Osteocyte (in vitro differentiated cells): ENCODE measurements around the gene ETFA. TPM values are rescaled to one million over a fixed set of nuclear protein-coding genes. Genes with fewer than 3 reads are reported as not detected.

ENCODE experiments used
- DNase-seq: peaks from one replicate; pipeline ENCODE4 v3.0.0; 2021; ENCODE audit warnings: mixed read lengths; ENCODE audit not compliant: unreplicated experiment; ENCODE audit errors: extremely low spot score
- H3K27ac Mint-ChIP-seq: one replicate; pipeline ENCODE4 v1.8.0; 2021; ENCODE audit warnings: mild to moderate bottlenecking, mixed read lengths; ENCODE audit not compliant: unreplicated experiment
- H3K27me3 Mint-ChIP-seq: one replicate; pipeline ENCODE4 v1.8.0; 2021; ENCODE audit warnings: mixed read lengths; ENCODE audit not compliant: unreplicated experiment
- H3K36me3 Mint-ChIP-seq: one replicate; pipeline ENCODE4 v1.8.0; 2021; ENCODE audit warnings: mixed read lengths; ENCODE audit not compliant: unreplicated experiment
- H3K4me1 Mint-ChIP-seq: one replicate; pipeline ENCODE4 v1.8.0; 2021; ENCODE audit warnings: mixed read lengths; ENCODE audit not compliant: unreplicated experiment
- H3K4me3 Mint-ChIP-seq: one replicate; pipeline ENCODE4 v1.8.0; 2021; ENCODE audit warnings: mild to moderate bottlenecking, moderate library complexity, mixed read lengths; ENCODE audit not compliant: unreplicated experiment
- H3K9me3 Mint-ChIP-seq: one replicate; pipeline ENCODE4 v1.8.0; 2021; ENCODE audit warnings: mixed read lengths; ENCODE audit not compliant: unreplicated experiment
- total RNA-seq: library from RNA; stranded (reverse); gene quantifications from 2 replicates; pipeline ENCODE4 v1.2.1, GENCODE V29; 2021
- TF ChIP-seq, protein P1 (sequence below): fragments of 200-600 bp; sonication (generic); IDR thresholded peaks from 2 replicates; pipeline ENCODE4 v1.5.0; 2021; ENCODE audit warnings: antibody characterized with exemption, mild to moderate bottlenecking, moderate library complexity

The ETFA gene
- total RNA-seq, 1 donor from 2014 or later, result 98.2 TPM

GRCh38 chr15:76337696-76338485, 26.6 kb upstream of the ETFA start:
- peak; percentile 80 for DNase-seq
- Mint-ChIP-seq H3K27me3 (peaks cover 79% of the 10 kb centered on the region), H3K9me3 (no peaks in the 10 kb centered on the region), H3K4me1 (peaks cover 49% of the 10 kb centered on the region), H3K27ac (no peak overlapping the region), H3K4me3 (no peak overlapping the region), H3K36me3 (no peaks in the 10 kb centered on the region)
- TF ChIP-seq, protein P1, sequence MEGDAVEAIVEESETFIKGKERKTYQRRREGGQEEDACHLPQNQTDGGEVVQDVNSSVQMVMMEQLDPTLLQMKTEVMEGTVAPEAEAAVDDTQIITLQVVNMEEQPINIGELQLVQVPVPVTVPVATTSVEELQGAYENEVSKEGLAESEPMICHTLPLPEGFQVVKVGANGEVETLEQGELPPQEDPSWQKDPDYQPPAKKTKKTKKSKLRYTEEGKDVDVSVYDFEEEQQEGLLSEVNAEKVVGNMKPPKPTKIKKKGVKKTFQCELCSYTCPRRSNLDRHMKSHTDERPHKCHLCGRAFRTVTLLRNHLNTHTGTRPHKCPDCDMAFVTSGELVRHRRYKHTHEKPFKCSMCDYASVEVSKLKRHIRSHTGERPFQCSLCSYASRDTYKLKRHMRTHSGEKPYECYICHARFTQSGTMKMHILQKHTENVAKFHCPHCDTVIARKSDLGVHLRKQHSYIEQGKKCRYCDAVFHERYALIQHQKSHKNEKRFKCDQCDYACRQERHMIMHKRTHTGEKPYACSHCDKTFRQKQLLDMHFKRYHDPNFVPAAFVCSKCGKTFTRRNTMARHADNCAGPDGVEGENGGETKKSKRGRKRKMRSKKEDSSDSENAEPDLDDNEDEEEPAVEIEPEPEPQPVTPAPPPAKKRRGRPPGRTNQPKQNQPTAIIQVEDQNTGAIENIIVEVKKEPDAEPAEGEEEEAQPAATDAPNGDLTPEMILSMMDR, result no peak

GRCh38 chr15:76337059-76337695, 25.9 kb upstream of the ETFA start:
- Mint-ChIP-seq H3K27me3 (peaks cover 85% of the 10 kb centered on the region), H3K27ac (no peak overlapping the region)

GRCh38 chr15:76336254-76337058, 25.2 kb upstream of the ETFA start, which contains the start of gene ISL2:
Gene ISL2, plus strand, starts transcription at chr15:76336773. Its CDS starts 111 bp downstream, at chr15:76336884.
- peaks cover 41% of the 10 kb centered on the region for H3K4me1 Mint-ChIP-seq
- no peaks in the 10 kb centered on the region for H3K36me3 Mint-ChIP-seq
- no peak within 1 kb of the TSS for H3K27ac Mint-ChIP-seq
- no peaks in the 10 kb centered on the region for H3K9me3 Mint-ChIP-seq
- peaks cover 77% of the 10 kb centered on the region for H3K27me3 Mint-ChIP-seq
- no peak within 1 kb of the TSS for H3K4me3 Mint-ChIP-seq
- TF ChIP-seq, protein P1, result no peak
- DNase-seq, result peak; percentile 82

More at GRCh38 chr15:76337059-76337695, 25.9 kb upstream of the ETFA start:
- Mint-ChIP-seq H3K36me3 (no peaks in the 10 kb centered on the region), H3K9me3 (no peaks in the 10 kb centered on the region), H3K4me1 (peaks cover 48% of the 10 kb centered on the region), H3K4me3 (no peak overlapping the region)
- TF ChIP-seq, protein P1, result no peak
- DNase-seq, result peak; percentile 46

DNA sequence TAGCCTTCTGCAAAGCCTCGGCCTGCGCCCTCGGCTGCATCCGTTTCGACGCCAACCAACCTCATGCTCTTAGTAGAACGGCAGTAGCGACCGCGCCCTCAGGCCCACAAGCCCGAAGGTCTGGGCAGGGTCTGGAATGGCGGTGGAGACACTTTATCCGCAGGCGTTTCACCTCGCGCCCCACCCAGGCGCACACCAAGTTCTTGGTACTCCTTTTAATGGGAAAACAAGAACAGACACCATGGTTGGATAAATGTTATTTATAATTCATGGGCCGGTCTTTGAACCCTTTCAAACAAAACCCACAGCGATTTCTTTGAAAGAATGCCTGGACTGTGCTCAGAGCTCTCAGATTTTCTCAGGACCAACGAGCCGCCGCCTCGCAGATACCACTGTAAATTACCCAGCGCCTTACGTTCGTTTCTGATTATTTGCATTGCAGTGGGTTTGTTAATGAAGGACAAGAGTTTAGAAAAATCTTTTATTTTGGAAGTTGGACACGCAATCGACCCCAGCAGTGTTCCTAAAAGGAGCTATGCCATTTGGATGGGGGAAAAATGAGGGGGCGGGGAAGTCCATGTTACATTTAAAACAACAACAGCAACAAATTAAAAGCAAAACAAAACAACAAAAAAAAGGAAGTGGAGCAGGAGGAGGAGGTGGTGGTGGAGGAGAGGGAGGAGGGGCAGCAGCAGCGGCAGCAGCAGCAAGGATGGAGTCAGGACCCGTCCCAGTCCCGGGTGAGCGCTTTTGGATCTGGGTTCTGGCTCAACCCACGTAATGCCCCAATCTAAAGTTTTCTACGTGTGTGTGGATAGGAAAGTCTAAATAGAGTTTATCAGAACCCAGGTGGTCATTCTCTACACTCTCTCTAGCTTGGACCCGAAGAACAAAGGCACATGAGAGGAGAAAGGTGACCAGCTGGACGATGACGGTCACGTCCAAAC, 24.3 kb upstream of the ETFA start:
- Mint-ChIP-seq H3K9me3 (no peaks in the 10 kb centered on the region), H3K27me3 (peaks cover 70% of the 10 kb centered on the region), H3K36me3 (no peaks in the 10 kb centered on the region), H3K27ac (no peak overlapping the region), H3K4me3 (no peak overlapping the region), H3K4me1 (peaks cover 34% of the 10 kb centered on the region)
- TF ChIP-seq, protein P1, result no peak
- DNase-seq, result peak; percentile 36
